ENCODE results near the gene XYLT1. TPM values are rescaled to one million over a fixed set of nuclear protein-coding genes. Genes with fewer than 3 reads are reported as not detected.

The XYLT1 gene
- total and polyA plus RNA-seq, 4 experiments from 2014 or later = 1.4 to 48.5 (median 24.5) TPM

GRCh38 chr16:17257426-17258023 lies 213.2 kb downstream of the XYLT1 start:
- intact Hi-C loops (cut with micrococcal nuclease) = no loop called here
- Mint-ChIP-seq H3K27me3 (no peaks in the 10 kb centered on the region), H3K27ac (peak overlapping the region in 1 of 7 donors; percentile 63), H3K36me3 (peaks cover 21 to 30% of the 10 kb centered on the region in 2 donors), H3K4me3 (peak overlapping the region in 1 of 8 donors; percentile 27), H3K9me3 (no peaks in the 10 kb centered on the region), H3K4me1 (peaks cover 17 to 24% (median 20%) of the 10 kb centered on the region in 4 donors)
- Histone ChIP-seq H3K9me3 (ENCODE audit: control insufficient read depth in 1 of 2, low read length in 2 of 2) (no peaks in the 10 kb centered on the region), H3K27me3 (ENCODE audit: insufficient read depth, low read length) (no peaks in the 10 kb centered on the region), H3K27ac (ENCODE audit: low read depth, low read length) (no peak overlapping the region), H3K4me1 (ENCODE audit: insufficient read depth, low read length) (peaks cover 13% of the 10 kb centered on the region), H3K36me3 (ENCODE audit: insufficient read depth, low read length) (no peaks in the 10 kb centered on the region), H3K4me3 (ENCODE audit: low read length in 2 of 2) (no peak overlapping the region)
- ChIA-PET CTCF (ENCODE audit: partially characterized antibody) (no interaction called here), POLR2A (ENCODE audit: partially characterized antibody) (no interaction called here)
- no peak for DNase-seq

- no peak overlapping the region for H3K27ac ChIP-seq (ENCODE audit: low read depth, low read length)
- Mint-ChIP-seq H3K9me3 (no peaks in the 10 kb centered on the region), H3K27ac (no peak overlapping the region), H3K36me3 (peaks cover 18 to 30% of the 10 kb centered on the region in 2 donors), H3K4me1 (peaks cover 5 to 16% (median 10%) of the 10 kb centered on the region in 4 donors), H3K4me3 (no peak overlapping the region), H3K27me3 (no peaks in the 10 kb centered on the region)
- CTCF ChIA-PET (ENCODE audit: partially characterized antibody) = no interaction called here
- no peaks in the 10 kb centered on the region for H3K36me3 ChIP-seq (ENCODE audit: insufficient read depth, low read length)
- POLR2A ChIA-PET (ENCODE audit: partially characterized antibody) = no interaction called here
- H3K4me1 ChIP-seq (ENCODE audit: insufficient read depth, low read length) = no peaks in the 10 kb centered on the region
- H3K27me3 ChIP-seq (ENCODE audit: insufficient read depth, low read length) = no peaks in the 10 kb centered on the region
- no peak overlapping the region for H3K4me3 ChIP-seq (ENCODE audit: low read length in 2 of 2)
- no peaks in the 10 kb centered on the region for H3K9me3 ChIP-seq (ENCODE audit: control insufficient read depth in 1 of 2, low read length in 2 of 2)
- intact Hi-C loops (cut with micrococcal nuclease) = no loop called here
- no peak for DNase-seq
Observed at GRCh38 chr16:17252701-17253100, 218.1 kb downstream of the XYLT1 start.

DNA sequence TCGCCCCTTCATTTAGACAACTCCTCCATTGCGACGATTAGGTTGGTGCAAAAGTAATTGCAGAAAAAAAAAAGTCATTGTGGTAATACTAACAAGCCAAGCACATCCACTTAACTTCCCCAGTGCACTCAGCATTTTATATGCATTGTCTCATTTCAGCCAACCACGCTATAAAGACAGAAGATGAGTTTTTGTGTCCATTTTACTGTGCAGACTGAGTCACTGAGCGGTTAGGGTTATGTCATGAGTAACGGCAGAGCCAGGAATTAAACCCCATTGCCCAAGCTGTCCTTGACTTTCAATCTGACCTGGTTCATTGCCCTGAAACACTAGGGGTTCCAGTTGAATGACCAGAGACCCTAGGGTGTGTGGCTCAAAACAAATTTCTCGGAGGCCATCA lies 218.7 kb downstream of the XYLT1 start:
- no peak for DNase-seq
- no peaks in the 10 kb centered on the region for H3K27me3 Mint-ChIP-seq
- peak overlapping the region in 1 of 7 donors; percentile 58 for H3K27ac Mint-ChIP-seq
- ChIA-PET POLR2A (ENCODE audit: partially characterized antibody) (no interaction called here), CTCF (ENCODE audit: partially characterized antibody) (no interaction called here)
- H3K9me3 Mint-ChIP-seq = no peaks in the 10 kb centered on the region
- H3K4me3 Mint-ChIP-seq = no peak overlapping the region
- H3K4me1 ChIP-seq (ENCODE audit: insufficient read depth, low read length) = no peaks in the 10 kb centered on the region
- H3K9me3 ChIP-seq (ENCODE audit: control insufficient read depth in 1 of 2, low read length in 2 of 2) = no peaks in the 10 kb centered on the region
- no peak overlapping the region for H3K4me3 ChIP-seq (ENCODE audit: low read length in 2 of 2)
- no peaks in the 10 kb centered on the region for H3K36me3 ChIP-seq (ENCODE audit: insufficient read depth, low read length)
- H3K27me3 ChIP-seq (ENCODE audit: insufficient read depth, low read length) = no peaks in the 10 kb centered on the region
- no peak overlapping the region for H3K27ac ChIP-seq (ENCODE audit: low read depth, low read length)
- intact Hi-C loops (cut with micrococcal nuclease) = no loop called here
- peaks cover 8 to 19% (median 12%) of the 10 kb centered on the region in 4 donors for H3K4me1 Mint-ChIP-seq
- peaks cover 13 to 25% of the 10 kb centered on the region in 2 donors for H3K36me3 Mint-ChIP-seq

- no peaks in the 10 kb centered on the region for H3K27me3 Mint-ChIP-seq
- ChIA-PET POLR2A (ENCODE audit: partially characterized antibody) (no interaction called here), CTCF (ENCODE audit: partially characterized antibody) (no interaction called here)
- H3K9me3 Mint-ChIP-seq = no peaks in the 10 kb centered on the region
- H3K36me3 Mint-ChIP-seq = peaks cover 13 to 21% of the 10 kb centered on the region in 2 donors
- no peak for DNase-seq
- Histone ChIP-seq H3K27me3 (ENCODE audit: insufficient read depth, low read length) (no peaks in the 10 kb centered on the region), H3K27ac (ENCODE audit: low read depth, low read length) (no peak overlapping the region), H3K9me3 (ENCODE audit: control insufficient read depth in 1 of 2, low read length in 2 of 2) (no peaks in the 10 kb centered on the region), H3K4me1 (ENCODE audit: insufficient read depth, low read length) (no peaks in the 10 kb centered on the region), H3K36me3 (ENCODE audit: insufficient read depth, low read length) (no peaks in the 10 kb centered on the region), H3K4me3 (ENCODE audit: low read length in 2 of 2) (no peak overlapping the region)
- peaks cover 13 to 23% (median 16%) of the 10 kb centered on the region in 4 donors for H3K4me1 Mint-ChIP-seq
- intact Hi-C loops (cut with micrococcal nuclease) = no loop called here
- no peak overlapping the region for H3K4me3 Mint-ChIP-seq
- H3K27ac Mint-ChIP-seq = peak overlapping the region in 1 of 7 donors; percentile 14
Observed at GRCh38 chr16:17251496-17251895, 219.3 kb downstream of the XYLT1 start.

GRCh38 chr16:17246974-17247732 lies 223.6 kb downstream of the XYLT1 start:
- H3K36me3 Mint-ChIP-seq = peaks cover 7 to 25% of the 10 kb centered on the region in 2 donors
- no peaks in the 10 kb centered on the region for H3K27me3 Mint-ChIP-seq
- no peak overlapping the region for H3K4me3 Mint-ChIP-seq
- Histone ChIP-seq H3K27me3 (ENCODE audit: insufficient read depth, low read length) (no peaks in the 10 kb centered on the region), H3K4me3 (ENCODE audit: low read length in 2 of 2) (no peak overlapping the region), H3K36me3 (ENCODE audit: insufficient read depth, low read length) (no peaks in the 10 kb centered on the region), H3K4me1 (ENCODE audit: insufficient read depth, low read length) (no peaks in the 10 kb centered on the region), H3K9me3 (ENCODE audit: control insufficient read depth in 1 of 2, low read length in 2 of 2) (no peaks in the 10 kb centered on the region), H3K27ac (ENCODE audit: low read depth, low read length) (no peak overlapping the region)
- H3K27ac Mint-ChIP-seq = peak overlapping the region in 5 of 7 donors; percentile 17 to 76 (median 59)
- ChIA-PET POLR2A (ENCODE audit: partially characterized antibody) (no interaction called here), CTCF (ENCODE audit: partially characterized antibody) (no interaction called here)
- no peak for DNase-seq
- intact Hi-C loops (cut with micrococcal nuclease) = no loop called here
- H3K9me3 Mint-ChIP-seq = no peaks in the 10 kb centered on the region
- peaks cover 15 to 25% (median 18%) of the 10 kb centered on the region in 4 donors for H3K4me1 Mint-ChIP-seq

GRCh38 chr16:17246268-17246885 lies 224.4 kb downstream of the XYLT1 start:
- intact Hi-C loops (cut with micrococcal nuclease) = no loop called here
- no peaks in the 10 kb centered on the region for H3K9me3 Mint-ChIP-seq
- Histone ChIP-seq H3K4me1 (ENCODE audit: insufficient read depth, low read length) (no peaks in the 10 kb centered on the region), H3K9me3 (ENCODE audit: control insufficient read depth in 1 of 2, low read length in 2 of 2) (no peaks in the 10 kb centered on the region), H3K36me3 (ENCODE audit: insufficient read depth, low read length) (no peaks in the 10 kb centered on the region), H3K4me3 (ENCODE audit: low read length in 2 of 2) (no peak overlapping the region), H3K27me3 (ENCODE audit: insufficient read depth, low read length) (no peaks in the 10 kb centered on the region), H3K27ac (ENCODE audit: low read depth, low read length) (no peak overlapping the region)
- ChIA-PET CTCF (ENCODE audit: partially characterized antibody) (no interaction called here), POLR2A (ENCODE audit: partially characterized antibody) (no interaction called here)
- H3K4me1 Mint-ChIP-seq = peaks cover 15 to 31% (median 16%) of the 10 kb centered on the region in 4 donors
- H3K27me3 Mint-ChIP-seq = no peaks in the 10 kb centered on the region
- no peak overlapping the region for H3K4me3 Mint-ChIP-seq
- peaks cover 7 to 27% of the 10 kb centered on the region in 2 donors for H3K36me3 Mint-ChIP-seq
- DNase-seq = no peak
- peak overlapping the region in 3 of 7 donors; percentile 8 to 39 (median 33) for H3K27ac Mint-ChIP-seq

DNA sequence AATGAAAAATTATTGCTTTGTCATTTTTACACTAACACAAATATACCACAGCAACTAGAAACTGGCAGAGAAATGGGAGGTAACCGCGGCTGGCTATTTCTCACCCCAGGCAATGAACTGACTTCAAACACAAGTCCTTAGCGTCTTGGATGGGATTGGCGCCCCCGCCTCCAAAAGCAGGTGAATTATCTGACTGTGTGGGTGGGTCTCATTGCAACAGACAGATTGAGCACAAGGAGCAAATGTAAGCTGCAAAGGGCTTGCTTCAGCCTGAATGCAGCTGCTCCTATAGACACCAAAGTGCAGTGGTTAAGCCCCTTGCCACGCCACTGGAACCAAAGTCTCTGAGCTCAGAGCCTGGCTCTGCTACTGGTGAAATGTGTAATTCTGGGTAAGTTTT lies 225.0 kb downstream of the XYLT1 start:
- H3K36me3 ChIP-seq (ENCODE audit: insufficient read depth, low read length) = no peaks in the 10 kb centered on the region
- H3K27me3 ChIP-seq (ENCODE audit: insufficient read depth, low read length) = no peaks in the 10 kb centered on the region
- H3K9me3 Mint-ChIP-seq = no peaks in the 10 kb centered on the region
- no peaks in the 10 kb centered on the region for H3K4me1 ChIP-seq (ENCODE audit: insufficient read depth, low read length)
- H3K4me1 Mint-ChIP-seq = peaks cover 12 to 26% (median 13%) of the 10 kb centered on the region in 4 donors
- CTCF ChIA-PET (ENCODE audit: partially characterized antibody) = interaction anchor here (1.7 kb wide), 1 partner anchor 222 kb away, joined by 3 read pairs; no protein-coding TSS in a partner anchor
- H3K36me3 Mint-ChIP-seq = peaks cover 6 to 23% of the 10 kb centered on the region in 2 donors
- intact Hi-C loops (cut with micrococcal nuclease) = no loop called here
- H3K9me3 ChIP-seq (ENCODE audit: control insufficient read depth in 1 of 2, low read length in 2 of 2) = no peaks in the 10 kb centered on the region
- POLR2A ChIA-PET (ENCODE audit: partially characterized antibody) = no interaction called here
- DNase-seq = no peak
- H3K27me3 Mint-ChIP-seq = no peaks in the 10 kb centered on the region
- H3K27ac Mint-ChIP-seq = peak overlapping the region in 1 of 7 donors; percentile 25
- H3K4me3 ChIP-seq (ENCODE audit: low read length in 2 of 2) = no peak overlapping the region
- no peak overlapping the region for H3K27ac ChIP-seq (ENCODE audit: low read depth, low read length)
- no peak overlapping the region for H3K4me3 Mint-ChIP-seq
